Stimulated activated CD4-positive, alpha-beta T cell treated with anti-CD3 and anti-CD28 coated beads, TNF-alpha, amount 100 ng/mL, for 48 hours (primary cell): ENCODE measurements around the gene COL9A2.

Experiments used
- DNase-seq, 3 donors: peaks; one replicate each; pipeline ENCODE4 v3.0.0-alpha.2; 2020; ENCODE audit warnings: low read depth in 3 of 3

Gene COL9A2

GRCh38 chr1:40303051-40303771, 13.9 kb downstream of the COL9A2 start:
- no peak for DNase-seq

GRCh38 chr1:40302475-40302874, 14.6 kb downstream of the COL9A2 start:
- DNase-seq, result no peak

GRCh38 chr1:40301541-40302299, 15.4 kb downstream of the COL9A2 start:
- DNase-seq, result no peak

- no peak for DNase-seq
Observed at GRCh38 chr1:40301066-40301465, 16.0 kb downstream of the COL9A2 start.

GRCh38 chr1:40300651-40301050, 16.4 kb downstream of the COL9A2 start:
- DNase-seq, result no peak

- DNase-seq, result no peak
Observed at GRCh38 chr1:40300249-40300567, 16.9 kb downstream of the COL9A2 start.

- no peak for DNase-seq
Observed at GRCh38 chr1:40299366-40300248, 17.5 kb downstream of the COL9A2 start.

- DNase-seq, result no peak
Observed at GRCh38 chr1:40291293-40291692, 25.8 kb downstream of the COL9A2 start.

- no peak for DNase-seq
Observed at GRCh38 chr1:40281853-40282252, 35.2 kb downstream of the COL9A2 start.

- DNase-seq, result no peak
Observed at GRCh38 chr1:40276122-40276521, 41.0 kb downstream of the COL9A2 start.

GRCh38 chr1:40274331-40274730, 42.8 kb downstream of the COL9A2 start:
- no peak for DNase-seq

GRCh38 chr1:40273547-40274166, 43.4 kb downstream of the COL9A2 start:
- DNase-seq, result no peak

GRCh38 chr1:40272653-40273213, 44.4 kb downstream of the COL9A2 start:
- DNase-seq, result no peak

- DNase-seq, result no peak
Observed at GRCh38 chr1:40270152-40270834, 46.8 kb downstream of the COL9A2 start.

- no peak for DNase-seq
Observed at GRCh38 chr1:40268211-40268610, 48.9 kb downstream of the COL9A2 start.

GRCh38 chr1:40267767-40268187, 49.3 kb downstream of the COL9A2 start:
- no peak for DNase-seq

GRCh38 chr1:40266786-40267535, 50.1 kb downstream of the COL9A2 start:
- no peak for DNase-seq

- DNase-seq, result no peak
Observed at GRCh38 chr1:40265919-40266318, 51.2 kb downstream of the COL9A2 start.

GRCh38 chr1:40265298-40265697, 51.8 kb downstream of the COL9A2 start:
- no peak for DNase-seq

GRCh38 chr1:40264354-40264781, 52.7 kb downstream of the COL9A2 start:
- DNase-seq, result no peak
